Fibroblast of lung (primary cell): ENCODE results near the gene FPR2.

ENCODE experiments used
- EZH2 ChIP-seq: IDR thresholded peaks from 2 replicates; pipeline ENCODE4 v1.5.1; 2012; ENCODE audit warnings: low read length, control low read depth, mild to moderate bottlenecking; ENCODE audit errors: missing control alignments
- TF ChIP-seq, protein P1 (sequence below), 2 donors: IDR thresholded peaks in 1 of 2; conservative IDR thresholded peaks in 1 of 2; 1 replicate in 1 of 2; 2 replicates in 1 of 2; pipeline ENCODE4 v1.5.1; 2011 to 2012; ENCODE audit warnings: low read length in 2 of 2, control low read depth in 1 of 2, inconsistent platforms in 1 of 2, low read depth in 1 of 2, mild to moderate bottlenecking in 1 of 2

- TF ChIP-seq, protein P1, sequence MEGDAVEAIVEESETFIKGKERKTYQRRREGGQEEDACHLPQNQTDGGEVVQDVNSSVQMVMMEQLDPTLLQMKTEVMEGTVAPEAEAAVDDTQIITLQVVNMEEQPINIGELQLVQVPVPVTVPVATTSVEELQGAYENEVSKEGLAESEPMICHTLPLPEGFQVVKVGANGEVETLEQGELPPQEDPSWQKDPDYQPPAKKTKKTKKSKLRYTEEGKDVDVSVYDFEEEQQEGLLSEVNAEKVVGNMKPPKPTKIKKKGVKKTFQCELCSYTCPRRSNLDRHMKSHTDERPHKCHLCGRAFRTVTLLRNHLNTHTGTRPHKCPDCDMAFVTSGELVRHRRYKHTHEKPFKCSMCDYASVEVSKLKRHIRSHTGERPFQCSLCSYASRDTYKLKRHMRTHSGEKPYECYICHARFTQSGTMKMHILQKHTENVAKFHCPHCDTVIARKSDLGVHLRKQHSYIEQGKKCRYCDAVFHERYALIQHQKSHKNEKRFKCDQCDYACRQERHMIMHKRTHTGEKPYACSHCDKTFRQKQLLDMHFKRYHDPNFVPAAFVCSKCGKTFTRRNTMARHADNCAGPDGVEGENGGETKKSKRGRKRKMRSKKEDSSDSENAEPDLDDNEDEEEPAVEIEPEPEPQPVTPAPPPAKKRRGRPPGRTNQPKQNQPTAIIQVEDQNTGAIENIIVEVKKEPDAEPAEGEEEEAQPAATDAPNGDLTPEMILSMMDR (conservative IDR thresholded peaks at IDR 0.05 in 1 of 2, IDR thresholded peaks at IDR 0.05 in 1 of 2; ENCODE audit: low read depth in 1 of 2, low read length in 2 of 2), result no peak
- TF ChIP-seq EZH2, result no peak
These were observed 36.4 kb upstream of the FPR2 start for GRCh38 chr19:51724543-51724942.
